C4-2B (cell line): Measurements from ENCODE around the gene MKKS.

Experiments used
- H3K27ac ChIP-seq: fragments of 450-650 bp; 2 replicates; pipeline ENCODE4 v1.5.1; 2017
- CTCF ChIP-seq: fragments of 450-650 bp; conservative IDR thresholded peaks from 2 replicates; pipeline ENCODE4 v1.5.1; 2017; ENCODE audit warnings: mild to moderate bottlenecking
- ZFX ChIP-seq: fragments of 450-650 bp; IDR thresholded peaks from 2 replicates; pipeline ENCODE4 v1.6.1; 2017

The MKKS gene

DNA sequence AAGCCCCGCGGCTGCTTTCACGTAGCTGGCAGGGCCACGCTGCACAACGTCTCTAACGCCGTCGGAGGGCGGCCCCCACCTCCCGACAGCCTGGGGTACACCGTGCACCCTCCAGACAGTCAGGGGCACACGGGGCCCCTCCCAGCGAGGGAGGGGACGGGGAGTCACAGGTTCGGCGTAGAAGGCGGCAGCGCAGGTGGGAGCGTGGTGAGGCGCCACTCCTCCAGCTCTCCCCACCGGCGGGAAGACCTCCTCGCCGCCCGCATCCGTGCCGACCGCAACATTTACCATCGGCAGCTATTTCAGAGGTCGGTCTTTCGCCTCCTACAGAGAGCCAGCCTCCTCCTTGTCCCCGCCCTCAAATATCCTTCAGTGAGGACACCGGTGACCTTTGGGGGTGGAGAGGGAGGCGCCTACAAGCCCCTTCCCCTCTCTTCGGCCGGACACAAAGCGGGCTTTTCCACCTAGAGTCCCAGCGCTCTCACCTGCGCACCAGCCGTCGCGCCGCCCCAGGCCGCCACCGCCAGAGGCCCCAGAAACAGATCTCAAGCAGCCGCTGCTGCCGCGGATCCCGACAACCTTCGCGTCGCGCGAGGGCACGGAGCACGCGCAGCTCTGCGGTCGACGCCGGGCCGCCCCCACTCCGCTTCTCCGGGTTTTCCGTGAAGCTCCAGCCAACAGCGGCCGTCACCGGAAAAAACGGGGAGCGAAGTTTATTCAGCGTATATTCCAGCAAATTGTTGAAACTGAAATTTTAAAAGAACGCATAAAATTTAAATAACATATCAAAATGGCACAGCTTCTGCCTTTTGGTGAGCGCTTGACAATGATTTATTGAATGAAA, at the start of gene MKKS:
Gene MKKS, minus strand, starts transcription at position 600 of the 844 bp plus-strand sequence. CDS start 20,708 bp downstream, outside the sequence.
- TF ChIP-seq ZFX (0 out of 2 replicates have a peak, but pooled peaks have one; percentile 32), CTCF (no peak)
- H3K27ac ChIP-seq: peak within 1 kb of the TSS; percentile 97

- no peak for TF ChIP-seq CTCF
- TF ChIP-seq ZFX: no peak
- no peak overlapping the region for H3K27ac ChIP-seq
Observed at GRCh38 chr20:10483691-10484090, 49.7 kb upstream of the MKKS start.

- H3K27ac ChIP-seq: no peak overlapping the region
- TF ChIP-seq CTCF (no peak), ZFX (no peak)
Observed at GRCh38 chr20:10481676-10482075, 47.7 kb upstream of the MKKS start.

- no peak overlapping the region for H3K27ac ChIP-seq
- TF ChIP-seq CTCF (no peak), ZFX (no peak)
Observed at GRCh38 chr20:10478930-10479329, 44.9 kb upstream of the MKKS start.

GRCh38 chr20:10478205-10478604, 44.2 kb upstream of the MKKS start:
- TF ChIP-seq CTCF: no peak
- H3K27ac ChIP-seq: no peak overlapping the region

- TF ChIP-seq ZFX (no peak), CTCF (no peak)
- H3K27ac ChIP-seq: no peak overlapping the region
Observed at GRCh38 chr20:10476319-10476724, 42.3 kb upstream of the MKKS start.

DNA sequence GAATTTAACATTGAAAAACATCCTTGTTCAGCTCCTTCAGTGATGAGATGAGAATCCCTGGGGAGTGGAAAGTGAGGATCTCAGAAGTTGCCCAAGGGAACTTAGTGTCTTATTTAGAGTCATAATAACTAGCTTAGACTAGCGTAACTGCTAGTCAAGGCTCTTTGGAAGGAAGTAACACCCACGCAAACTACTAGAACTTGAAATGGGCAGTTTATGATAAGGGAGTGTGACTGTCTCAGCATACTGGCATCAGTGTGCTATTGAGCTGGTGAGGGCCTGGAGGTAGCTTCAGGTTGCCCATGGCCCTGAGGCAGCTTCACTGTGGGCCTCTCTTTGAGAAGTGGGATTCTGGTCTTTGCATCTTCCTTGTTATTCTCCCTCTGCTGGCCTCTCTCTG, 41.2 kb upstream of the MKKS start:
- TF ChIP-seq CTCF: no peak
- no peak for TF ChIP-seq ZFX
- no peak overlapping the region for H3K27ac ChIP-seq
